ENCODE results near the gene ADAM33.

The ADAM33 gene

DNA sequence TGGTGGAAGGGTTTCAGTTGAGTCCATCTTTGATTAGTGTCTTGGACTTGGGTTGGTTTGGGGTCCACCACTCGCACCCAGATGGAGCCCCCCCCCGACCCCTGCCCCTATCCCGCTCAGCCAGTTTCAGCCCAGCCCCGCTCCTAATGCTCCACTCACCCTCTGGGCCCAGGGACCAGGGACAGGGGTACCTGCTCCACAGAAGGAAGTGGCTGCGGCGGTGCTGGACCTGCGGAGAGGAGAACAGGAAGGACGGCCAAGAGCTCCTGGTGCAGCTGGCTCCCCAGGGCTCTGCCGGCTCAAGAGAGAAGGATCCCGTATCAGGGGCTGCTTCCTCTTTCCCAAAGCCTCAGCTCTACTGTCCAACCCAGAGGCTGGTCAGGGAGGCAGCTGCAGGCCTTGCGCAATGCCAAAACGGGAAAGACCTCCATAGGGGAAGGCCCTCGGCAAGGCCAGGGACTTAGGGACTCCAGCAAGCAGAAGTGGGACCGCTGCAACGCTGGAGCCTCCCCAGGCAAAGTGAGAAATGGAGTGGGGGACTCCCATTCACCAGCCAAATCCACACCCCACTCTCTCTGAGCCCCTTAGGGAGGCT is 30.6 kb upstream of the ADAM33 start, which contains the start of gene SIGLEC1:
Gene SIGLEC1, minus strand, starts transcription at position 322 of the 595 bp plus-strand sequence. CDS start 5,472 bp downstream, outside the sequence.
- H3K4ac ChIP-seq (ENCODE audit: low read length): no peak within 1 kb of the TSS
- no peak within 1 kb of the TSS for H3K23ac ChIP-seq (ENCODE audit: low read depth, low read length, poor library complexity)
- peak within 1 kb of the TSS; percentile 16 for H2AK5ac ChIP-seq (ENCODE audit: low read depth, low read length)
- H2AFZ ChIP-seq (ENCODE audit: low read length): no peak within 1 kb of the TSS
- no peak within 1 kb of the TSS for H3K14ac ChIP-seq (ENCODE audit: low read length)
- H3K4me1 ChIP-seq (ENCODE audit: control insufficient read depth in 2 of 2, insufficient read depth in 1 of 2, low read depth in 1 of 2, low read length in 2 of 2): no peaks in the 10 kb centered on the region
- no peak within 1 kb of the TSS for H2BK12ac ChIP-seq (ENCODE audit: low read length)
- H3K4me2 ChIP-seq (ENCODE audit: insufficient read depth, low read length, poor library complexity, severe bottlenecking): no peak within 1 kb of the TSS
- no peaks in the 10 kb centered on the region for H3K79me1 ChIP-seq (ENCODE audit: low read depth, low read length)
- H4K91ac ChIP-seq (ENCODE audit: low read depth, low read length, poor library complexity): no peak within 1 kb of the TSS
- H3K9ac ChIP-seq (ENCODE audit: low read depth, low read length, poor library complexity): no peak within 1 kb of the TSS
- H2BK15ac ChIP-seq (ENCODE audit: low read length): peak within 1 kb of the TSS; percentile 6
- no peak within 1 kb of the TSS for H4K8ac ChIP-seq (ENCODE audit: low read depth, low read length)
- no CpG with 5 or more reads among the region's 15 CpGs for WGBS, 2 donors (ENCODE audit: extremely low coverage in 2 of 2, insufficient read length in 2 of 2, insufficient replicate concordance in 1 of 2)
- no peaks in the 10 kb centered on the region for H3K36me3 ChIP-seq (replicated peaks in 1 of 2; ENCODE audit: control insufficient read depth in 2 of 2, insufficient read depth in 2 of 2, low read length in 2 of 2)
- no peak within 1 kb of the TSS for H3K4me3 ChIP-seq (ENCODE audit: low read length in 2 of 2)
- no peak within 1 kb of the TSS for H2BK5ac ChIP-seq (ENCODE audit: low read length)
- no peak within 1 kb of the TSS for H3K27ac ChIP-seq (replicated peaks; ENCODE audit: low read length)
- DNase-seq (ENCODE audit: low spot score): no peak
- no peaks in the 10 kb centered on the region for H3K9me3 ChIP-seq (replicated peaks in 1 of 2; ENCODE audit: control insufficient read depth in 2 of 2, insufficient read depth in 1 of 2, low read depth in 1 of 2, low read length in 2 of 2)
- H2BK120ac ChIP-seq (ENCODE audit: low read depth, low read length): no peak within 1 kb of the TSS
- peaks cover 0 to 3% (median 0%) of the 10 kb centered on the region in 3 experiments for H3K27me3 ChIP-seq (ENCODE audit: control insufficient read depth in 3 of 3, insufficient read depth in 3 of 3, low read depth in 1 of 3, low read length in 3 of 3)
- H3K18ac ChIP-seq (ENCODE audit: low read length): no peak within 1 kb of the TSS

DNA sequence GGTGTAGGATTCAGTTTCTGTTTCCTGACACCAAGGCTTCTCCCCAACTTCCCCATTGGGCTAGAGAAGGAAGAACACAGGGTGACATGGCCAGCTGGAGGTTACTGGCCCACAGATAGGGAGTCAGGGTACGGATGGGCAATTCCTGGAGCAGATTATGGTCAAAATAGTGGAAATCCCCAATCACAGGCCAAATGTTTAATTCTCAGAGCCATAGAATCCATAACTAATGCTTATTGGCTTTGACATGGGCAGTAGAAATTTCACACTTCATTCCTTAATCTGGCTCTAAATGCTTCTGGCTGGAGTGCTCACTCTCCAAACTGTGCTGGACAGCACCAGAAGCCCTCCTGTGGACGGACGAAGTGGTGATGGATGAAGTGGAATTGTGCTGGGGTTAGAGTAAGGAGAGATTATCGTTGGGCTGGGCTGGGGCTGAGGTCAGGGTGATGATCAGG is 29.7 kb upstream of the ADAM33 start:
- Histone ChIP-seq H2BK15ac (ENCODE audit: low read length) (no peak overlapping the region), H3K14ac (ENCODE audit: low read length) (no peak overlapping the region), H2BK120ac (ENCODE audit: low read depth, low read length) (no peak overlapping the region), H3K23ac (ENCODE audit: low read depth, low read length, poor library complexity) (no peak overlapping the region), H3K4me3 (ENCODE audit: low read length in 2 of 2) (no peak overlapping the region), H4K91ac (ENCODE audit: low read depth, low read length, poor library complexity) (no peak overlapping the region), H3K4ac (ENCODE audit: low read length) (no peak overlapping the region), H3K4me2 (ENCODE audit: insufficient read depth, low read length, poor library complexity, severe bottlenecking) (no peak overlapping the region), H3K9me3 (replicated peaks in 1 of 2; ENCODE audit: control insufficient read depth in 2 of 2, insufficient read depth in 1 of 2, low read depth in 1 of 2, low read length in 2 of 2) (no peaks in the 10 kb centered on the region), H3K79me1 (ENCODE audit: low read depth, low read length) (no peaks in the 10 kb centered on the region), H3K4me1 (ENCODE audit: control insufficient read depth in 2 of 2, insufficient read depth in 1 of 2, low read depth in 1 of 2, low read length in 2 of 2) (no peaks in the 10 kb centered on the region), H2AFZ (ENCODE audit: low read length) (no peak overlapping the region), H3K9ac (ENCODE audit: low read depth, low read length, poor library complexity) (no peak overlapping the region), H3K27me3 (ENCODE audit: control insufficient read depth in 3 of 3, insufficient read depth in 3 of 3, low read depth in 1 of 3, low read length in 3 of 3) (peaks cover 0 to 3% (median 0%) of the 10 kb centered on the region in 3 experiments), H4K8ac (ENCODE audit: low read depth, low read length) (no peak overlapping the region), H2AK5ac (ENCODE audit: low read depth, low read length) (no peak overlapping the region), H3K27ac (replicated peaks; ENCODE audit: low read length) (no peak overlapping the region), H3K36me3 (replicated peaks in 1 of 2; ENCODE audit: control insufficient read depth in 2 of 2, insufficient read depth in 2 of 2, low read length in 2 of 2) (no peaks in the 10 kb centered on the region), H2BK5ac (ENCODE audit: low read length) (no peak overlapping the region), H2BK12ac (ENCODE audit: low read length) (no peak overlapping the region), H3K18ac (ENCODE audit: low read length) (no peak overlapping the region)
- no CpG with 5 or more reads among the region's 4 CpGs for WGBS, 2 donors (ENCODE audit: extremely low coverage in 2 of 2, insufficient read length in 2 of 2, insufficient replicate concordance in 1 of 2)
- no peak for DNase-seq (ENCODE audit: low spot score)

DNA sequence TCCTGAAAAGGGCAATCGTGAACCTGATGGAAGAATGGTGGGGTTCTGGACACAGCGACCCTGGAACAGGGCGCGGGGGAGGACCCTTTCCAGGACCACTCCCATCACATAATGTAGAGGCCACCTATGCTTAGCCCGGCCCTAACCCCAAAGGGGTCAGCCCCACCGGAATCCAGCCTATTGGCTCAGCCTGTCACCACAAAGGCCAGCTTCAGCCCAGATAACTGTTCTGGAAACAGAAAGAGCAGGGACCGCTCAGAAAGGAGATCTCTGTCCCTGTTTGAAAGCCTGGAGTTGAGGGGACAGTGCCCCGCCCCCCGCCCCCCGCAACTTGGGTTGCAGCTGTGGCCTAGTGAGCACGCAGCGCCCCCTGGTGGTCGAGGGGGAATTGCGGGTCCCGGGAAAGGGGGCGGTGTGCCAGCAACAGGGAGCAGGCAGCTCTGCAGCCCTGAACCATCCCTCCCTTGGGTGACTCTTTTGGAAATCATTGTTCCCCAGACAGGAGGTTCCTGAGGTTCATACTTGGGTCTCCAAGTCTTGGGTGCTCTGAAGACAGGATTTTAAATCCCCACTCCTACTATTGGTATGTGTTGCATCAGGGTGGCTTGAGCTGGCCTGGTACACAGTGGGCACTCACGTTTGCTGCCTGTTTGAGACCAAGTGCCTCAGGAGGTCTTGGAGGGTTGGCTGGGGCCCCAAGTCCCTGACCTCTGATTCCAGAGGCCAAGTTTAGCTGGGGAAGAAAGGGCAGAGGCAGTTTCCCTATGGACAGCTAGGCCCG is 29.1 kb upstream of the ADAM33 start:
- H4K91ac ChIP-seq (ENCODE audit: low read depth, low read length, poor library complexity): no peak overlapping the region
- no peak overlapping the region for H2AFZ ChIP-seq (ENCODE audit: low read length)
- no peak overlapping the region for H3K27ac ChIP-seq (replicated peaks; ENCODE audit: low read length)
- no peak overlapping the region for H3K23ac ChIP-seq (ENCODE audit: low read depth, low read length, poor library complexity)
- no peak overlapping the region for H3K4ac ChIP-seq (ENCODE audit: low read length)
- no peak overlapping the region for H3K9ac ChIP-seq (ENCODE audit: low read depth, low read length, poor library complexity)
- no peak overlapping the region for H2BK5ac ChIP-seq (ENCODE audit: low read length)
- no peak overlapping the region for H4K8ac ChIP-seq (ENCODE audit: low read depth, low read length)
- peak overlapping the region; percentile 12 for H2AK5ac ChIP-seq (ENCODE audit: low read depth, low read length)
- H2BK12ac ChIP-seq (ENCODE audit: low read length): no peak overlapping the region
- H3K4me1 ChIP-seq (ENCODE audit: control insufficient read depth in 2 of 2, insufficient read depth in 1 of 2, low read depth in 1 of 2, low read length in 2 of 2): no peaks in the 10 kb centered on the region
- no peaks in the 10 kb centered on the region for H3K36me3 ChIP-seq (replicated peaks in 1 of 2; ENCODE audit: control insufficient read depth in 2 of 2, insufficient read depth in 2 of 2, low read length in 2 of 2)
- no peaks in the 10 kb centered on the region for H3K9me3 ChIP-seq (replicated peaks in 1 of 2; ENCODE audit: control insufficient read depth in 2 of 2, insufficient read depth in 1 of 2, low read depth in 1 of 2, low read length in 2 of 2)
- H3K4me3 ChIP-seq (ENCODE audit: low read length in 2 of 2): no peak overlapping the region
- H3K27me3 ChIP-seq (ENCODE audit: control insufficient read depth in 3 of 3, insufficient read depth in 3 of 3, low read depth in 1 of 3, low read length in 3 of 3): peaks cover 0 to 3% (median 0%) of the 10 kb centered on the region in 3 experiments
- no CpG with 5 or more reads among the region's 18 CpGs for WGBS, 2 donors (ENCODE audit: extremely low coverage in 2 of 2, insufficient read length in 2 of 2, insufficient replicate concordance in 1 of 2)
- peak overlapping the region; percentile 33 for H3K4me2 ChIP-seq (ENCODE audit: insufficient read depth, low read length, poor library complexity, severe bottlenecking)
- H3K18ac ChIP-seq (ENCODE audit: low read length): no peak overlapping the region
- no peaks in the 10 kb centered on the region for H3K79me1 ChIP-seq (ENCODE audit: low read depth, low read length)
- H2BK15ac ChIP-seq (ENCODE audit: low read length): no peak overlapping the region
- no peak overlapping the region for H3K14ac ChIP-seq (ENCODE audit: low read length)
- no peak overlapping the region for H2BK120ac ChIP-seq (ENCODE audit: low read depth, low read length)
- peak; percentile 80 for DNase-seq (ENCODE audit: low spot score)

DNA sequence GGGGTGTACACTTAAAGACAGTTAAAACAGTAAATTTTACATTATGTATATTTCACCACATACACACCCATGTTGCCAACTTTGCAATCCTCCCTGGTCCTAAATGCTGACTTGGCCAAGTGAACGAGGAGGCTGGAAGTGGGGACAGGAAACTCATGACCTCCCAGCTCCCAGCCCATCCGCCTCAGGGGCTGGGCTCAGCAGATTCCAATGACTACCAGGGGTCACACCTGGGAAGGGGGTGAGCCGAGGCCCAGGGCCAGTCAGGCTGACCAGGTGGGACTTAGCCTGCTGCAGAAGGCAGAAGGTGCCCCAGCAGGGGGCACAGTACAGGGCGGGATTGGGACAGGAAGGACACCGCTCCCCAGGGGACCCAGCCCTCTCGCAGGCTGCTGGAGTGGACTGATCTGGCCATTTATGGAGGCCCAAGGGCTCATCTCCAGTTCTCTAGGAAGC is 28.2 kb upstream of the ADAM33 start:
- H3K4ac ChIP-seq (ENCODE audit: low read length): no peak overlapping the region
- no peak for DNase-seq (ENCODE audit: low spot score)

More for the DNA sequence above, 28.2 kb upstream of the ADAM33 start:
- Histone ChIP-seq H2BK12ac (ENCODE audit: low read length) (no peak overlapping the region), H2AK5ac (ENCODE audit: low read depth, low read length) (peak overlapping the region; percentile 12), H3K79me1 (ENCODE audit: low read depth, low read length) (no peaks in the 10 kb centered on the region), H3K9me3 (replicated peaks in 1 of 2; ENCODE audit: control insufficient read depth in 2 of 2, insufficient read depth in 1 of 2, low read depth in 1 of 2, low read length in 2 of 2) (no peaks in the 10 kb centered on the region), H3K4me3 (ENCODE audit: low read length in 2 of 2) (no peak overlapping the region), H3K27ac (replicated peaks; ENCODE audit: low read length) (no peak overlapping the region), H2BK5ac (ENCODE audit: low read length) (no peak overlapping the region), H3K14ac (ENCODE audit: low read length) (peak overlapping the region; percentile 67), H4K8ac (ENCODE audit: low read depth, low read length) (no peak overlapping the region), H3K27me3 (ENCODE audit: control insufficient read depth in 3 of 3, insufficient read depth in 3 of 3, low read depth in 1 of 3, low read length in 3 of 3) (peaks cover 0 to 3% (median 0%) of the 10 kb centered on the region in 3 experiments), H2AFZ (ENCODE audit: low read length) (no peak overlapping the region), H2BK15ac (ENCODE audit: low read length) (peak overlapping the region; percentile 69), H2BK120ac (ENCODE audit: low read depth, low read length) (no peak overlapping the region), H3K9ac (ENCODE audit: low read depth, low read length, poor library complexity) (peak overlapping the region; percentile 25), H3K23ac (ENCODE audit: low read depth, low read length, poor library complexity) (peak overlapping the region; percentile 17), H3K4me2 (ENCODE audit: insufficient read depth, low read length, poor library complexity, severe bottlenecking) (no peak overlapping the region), H3K36me3 (replicated peaks in 1 of 2; ENCODE audit: control insufficient read depth in 2 of 2, insufficient read depth in 2 of 2, low read length in 2 of 2) (no peaks in the 10 kb centered on the region), H3K18ac (ENCODE audit: low read length) (no peak overlapping the region), H3K4me1 (ENCODE audit: control insufficient read depth in 2 of 2, insufficient read depth in 1 of 2, low read depth in 1 of 2, low read length in 2 of 2) (no peaks in the 10 kb centered on the region), H4K91ac (ENCODE audit: low read depth, low read length, poor library complexity) (no peak overlapping the region)
- no CpG with 5 or more reads among the region's 6 CpGs for WGBS, 2 donors (ENCODE audit: extremely low coverage in 2 of 2, insufficient read length in 2 of 2, insufficient replicate concordance in 1 of 2)
